HG02763 (cell line): ENCODE results near the gene PIN1.
"Not testable (repeated sequence)": the region's sequence is repeated elsewhere in the genome, so short reads cannot be mapped to it uniquely, and the experiment has no call there.

Experiments used
- ATAC-seq: cut with Tn5 transposase; IDR thresholded peaks from one replicate; pipeline ENCODE4 v1.9.1; 2021; ENCODE audit warnings: mild to moderate bottlenecking, moderate library complexity; ENCODE audit not compliant: unreplicated experiment

The PIN1 gene

DNA sequence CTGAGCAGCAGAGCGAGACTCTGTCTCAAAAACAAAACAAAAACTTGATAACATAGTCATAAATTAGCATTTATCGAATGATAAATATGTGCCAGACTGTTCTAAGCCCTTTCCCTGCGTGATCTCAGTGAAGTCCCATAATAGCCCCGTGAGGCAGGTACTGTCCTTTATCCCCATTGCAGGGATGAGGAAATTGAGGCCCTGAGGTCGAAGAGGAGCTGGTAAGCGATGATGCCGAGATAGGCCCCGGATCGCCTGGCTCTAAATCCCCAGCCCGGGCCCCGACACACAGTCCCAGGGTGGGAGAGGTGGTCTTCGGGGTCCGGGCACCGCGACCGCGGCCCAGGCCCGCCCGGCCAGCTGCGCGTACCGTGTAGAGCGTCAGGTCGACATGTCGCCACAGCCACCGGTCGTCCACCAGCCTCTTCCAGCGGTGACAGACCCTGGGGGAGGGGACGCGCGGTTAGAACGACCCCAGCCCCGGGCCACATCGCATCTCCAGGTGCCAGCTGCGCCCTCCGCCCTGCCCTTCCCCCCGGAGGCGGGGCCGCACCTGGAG, 16.9 kb upstream of the PIN1 start:
- no peak for ATAC-seq

DNA sequence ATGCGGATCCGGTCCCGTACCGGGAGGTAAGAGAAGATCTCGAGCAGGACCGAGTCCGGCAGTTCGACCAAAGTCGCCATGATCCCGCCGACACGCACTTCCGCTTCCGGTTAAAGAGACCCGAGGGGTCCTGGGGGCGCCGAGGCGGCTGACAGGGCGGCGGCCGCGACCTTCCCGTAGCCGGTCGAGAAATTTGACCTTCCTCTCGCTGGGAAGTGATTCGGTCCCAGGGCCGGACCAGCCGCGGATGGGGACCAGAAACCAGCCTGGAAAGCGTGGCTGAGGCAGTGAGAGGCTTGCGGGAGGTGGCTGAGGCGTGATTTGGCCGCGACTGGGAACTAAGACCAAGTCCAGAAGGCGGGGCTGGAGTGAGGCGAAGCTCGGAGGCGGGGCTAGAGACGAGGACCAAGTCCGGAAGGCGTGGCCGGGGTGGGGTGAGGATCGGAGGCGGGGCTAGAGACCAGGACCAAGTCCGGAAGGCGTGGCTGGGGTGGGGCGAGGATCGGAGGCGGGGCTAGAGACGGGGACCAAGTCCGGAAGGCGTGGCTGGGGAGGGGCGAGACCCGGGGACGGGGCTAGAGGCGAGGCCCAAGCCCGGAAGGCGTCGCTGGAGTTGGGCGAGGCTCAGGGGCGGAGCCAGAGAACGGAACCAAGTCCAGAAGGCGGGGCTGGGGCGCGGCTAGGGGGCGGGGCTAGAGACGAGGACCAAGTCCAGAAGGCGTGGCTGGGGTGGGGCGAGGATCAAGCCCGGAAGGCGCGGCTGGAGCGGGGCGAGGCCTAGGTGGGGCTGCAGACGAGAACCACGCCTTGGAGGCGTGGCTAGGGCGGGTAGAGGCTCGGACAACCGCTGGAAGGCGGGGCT, 16.2 kb upstream of the PIN1 start, which contains the start of gene FBXL12:
TSS of gene FBXL12 (minus strand) at position 346 of the 862 bp plus-strand sequence. CDS start at position 80, 266 bp downstream.
- peak; percentile 85 for ATAC-seq

DNA sequence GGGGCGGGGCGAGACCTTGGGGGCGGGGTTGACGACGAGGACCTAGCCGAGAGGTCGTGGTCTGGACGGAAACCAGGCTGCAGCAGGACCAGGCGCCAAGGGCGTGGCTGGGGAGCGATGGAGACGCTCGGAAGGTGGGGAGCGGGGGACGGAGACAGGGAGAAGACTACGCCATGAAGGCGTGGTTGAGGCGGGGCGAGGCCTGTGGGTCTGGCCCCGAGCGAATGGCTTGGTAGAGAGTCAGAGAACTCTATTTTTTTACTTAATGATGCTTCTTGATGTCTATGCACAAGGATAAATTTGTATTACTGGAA, 15.6 kb upstream of the PIN1 start:
- no peak for ATAC-seq

GRCh38 chr19:9820034-9820433, 15.1 kb upstream of the PIN1 start:
- not testable (repeated sequence) for ATAC-seq

GRCh38 chr19:9823816-9824215, 11.3 kb upstream of the PIN1 start:
- ATAC-seq, result no peak

DNA sequence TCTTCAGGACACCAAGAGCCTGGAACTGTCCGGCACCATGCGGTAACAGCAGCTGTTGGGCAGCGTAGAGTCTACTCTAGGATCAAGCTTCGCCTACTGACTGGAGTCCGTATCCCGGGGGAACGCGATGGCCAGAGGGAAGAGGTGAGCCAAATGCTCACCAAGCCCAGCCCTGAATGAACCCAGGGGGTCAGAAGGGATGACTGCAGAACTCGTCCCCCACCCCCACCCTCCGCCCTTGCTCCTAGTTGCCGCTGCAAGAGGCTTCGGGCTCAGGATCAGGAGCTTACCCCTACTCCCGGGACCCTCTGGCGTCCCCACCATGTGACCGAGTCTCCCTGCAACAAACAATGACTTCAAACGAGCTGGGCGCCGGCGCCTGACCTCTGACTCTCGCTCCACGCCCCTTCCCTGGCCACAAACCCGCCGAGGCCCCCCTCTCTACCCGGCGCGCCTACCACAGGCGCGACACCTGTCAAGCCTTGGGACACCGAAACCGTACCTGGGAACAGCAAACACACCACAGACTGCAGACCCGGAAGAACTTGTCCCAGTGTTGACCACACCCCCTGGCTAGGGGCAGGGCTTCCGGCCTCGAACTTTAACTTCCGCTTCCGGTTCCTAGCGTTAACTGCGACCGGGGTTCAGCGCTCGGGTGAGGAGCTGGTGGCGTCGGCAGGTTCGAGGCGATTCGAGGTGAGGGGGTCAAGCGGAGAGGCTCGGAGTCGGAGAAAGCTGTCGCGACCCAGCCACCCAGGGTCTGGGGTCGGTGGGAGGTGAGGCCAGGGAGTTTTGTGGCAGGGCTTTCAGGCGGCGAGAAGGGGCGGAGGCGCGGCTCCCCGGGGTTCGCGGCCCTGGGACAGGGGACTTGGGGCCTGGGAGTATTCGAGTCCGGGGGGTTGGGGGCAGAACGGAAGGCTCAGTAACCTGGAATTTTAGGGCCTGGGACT, 7.6 kb upstream of the PIN1 start, which contains the start of gene UBL5:
TSS of gene UBL5 (plus strand) at position 630 of the 950 bp plus-strand sequence. CDS start 420 bp downstream, outside the sequence.
- ATAC-seq, result peak; percentile 91

GRCh38 chr19:9828551-9829063, 6.5 kb upstream of the PIN1 start:
- no peak for ATAC-seq

DNA sequence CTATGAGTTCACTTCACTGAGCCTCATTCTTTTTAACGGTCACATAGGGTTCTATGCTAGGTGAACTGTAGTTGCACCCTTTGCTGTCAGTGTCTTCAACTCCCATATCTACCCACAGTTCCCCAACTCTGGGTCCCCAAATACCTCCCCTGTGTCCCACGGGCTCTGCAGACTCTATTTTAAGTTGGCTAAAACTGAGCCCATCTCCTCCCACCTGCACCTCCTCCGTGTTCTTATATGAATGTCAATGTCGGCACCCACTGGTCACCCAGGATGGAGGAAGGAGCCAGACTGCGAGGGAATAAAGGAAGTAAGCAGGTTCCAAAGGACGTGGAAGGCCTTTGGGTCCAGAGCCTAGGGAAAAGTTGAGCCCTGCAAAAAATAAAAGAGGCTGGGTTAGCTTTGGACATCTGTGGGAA, 802 bp upstream of the PIN1 start:
- ATAC-seq, result no peak

GRCh38 chr19:9835507-9835949, 410 bp downstream of the PIN1 start:
- no peak for ATAC-seq

- ATAC-seq, result no peak
Observed at GRCh38 chr19:9836021-9836420, 903 bp downstream of the PIN1 start.

GRCh38 chr19:9838324-9838723, 3.2 kb downstream of the PIN1 start:
- no peak for ATAC-seq

DNA sequence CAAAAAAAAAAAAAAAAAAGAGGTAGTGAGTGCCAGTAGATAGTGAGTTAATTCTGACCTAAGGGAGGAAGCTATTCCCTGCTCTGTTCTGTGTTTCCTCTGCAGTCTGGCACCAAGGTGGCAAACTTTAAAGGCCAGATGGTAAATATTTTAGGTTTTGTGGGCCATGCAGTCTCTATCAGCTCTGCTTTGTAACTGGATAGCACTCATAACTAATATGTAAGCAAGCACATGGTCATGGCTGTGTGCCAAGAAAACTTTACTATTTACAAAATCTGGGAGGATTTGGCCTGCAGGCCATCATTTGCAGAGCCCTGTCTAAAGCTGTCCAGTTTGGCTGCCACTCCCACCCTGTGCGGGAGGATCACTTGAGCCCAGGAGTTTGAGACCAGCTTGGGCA, 4.3 kb downstream of the PIN1 start:
- no peak for ATAC-seq

DNA sequence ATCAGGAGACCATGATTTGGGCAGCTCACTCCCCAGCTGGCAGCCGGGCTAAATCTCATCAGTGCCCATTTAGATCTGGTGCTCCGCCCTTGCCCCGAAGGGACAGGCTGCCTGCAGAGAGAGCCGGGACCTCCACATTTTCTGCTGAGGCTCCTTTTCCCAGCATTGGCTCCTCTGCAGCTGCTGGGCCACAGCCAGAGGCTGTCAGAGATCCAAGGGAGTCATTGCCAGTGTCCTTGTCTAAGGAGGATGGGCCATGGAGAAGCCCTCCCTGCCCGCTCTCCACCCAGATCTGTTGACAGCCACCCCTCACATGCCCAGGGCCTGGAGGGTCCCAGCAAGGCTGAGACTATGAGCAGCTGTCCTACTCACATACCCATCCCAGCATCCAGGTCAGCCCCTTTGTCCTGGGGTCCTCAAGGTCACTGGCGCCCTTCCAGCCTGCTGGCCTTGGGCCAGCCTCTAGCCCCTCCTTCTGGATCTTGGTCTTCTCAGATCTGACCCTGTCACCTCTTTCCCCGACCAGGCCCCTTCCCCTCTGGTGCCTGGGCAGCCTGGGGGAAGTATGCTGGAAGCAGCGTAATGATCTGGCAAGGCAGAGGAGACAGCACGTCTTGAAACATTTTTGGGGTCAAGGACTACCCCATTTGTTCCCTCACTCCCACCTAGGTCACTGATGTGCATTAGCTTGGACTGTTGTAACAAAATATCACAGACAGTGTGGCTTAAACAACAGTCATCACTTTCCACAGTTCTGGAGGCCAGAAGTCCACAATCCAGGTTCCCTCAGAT, 7.9 kb downstream of the PIN1 start:
- ATAC-seq, result no peak

DNA sequence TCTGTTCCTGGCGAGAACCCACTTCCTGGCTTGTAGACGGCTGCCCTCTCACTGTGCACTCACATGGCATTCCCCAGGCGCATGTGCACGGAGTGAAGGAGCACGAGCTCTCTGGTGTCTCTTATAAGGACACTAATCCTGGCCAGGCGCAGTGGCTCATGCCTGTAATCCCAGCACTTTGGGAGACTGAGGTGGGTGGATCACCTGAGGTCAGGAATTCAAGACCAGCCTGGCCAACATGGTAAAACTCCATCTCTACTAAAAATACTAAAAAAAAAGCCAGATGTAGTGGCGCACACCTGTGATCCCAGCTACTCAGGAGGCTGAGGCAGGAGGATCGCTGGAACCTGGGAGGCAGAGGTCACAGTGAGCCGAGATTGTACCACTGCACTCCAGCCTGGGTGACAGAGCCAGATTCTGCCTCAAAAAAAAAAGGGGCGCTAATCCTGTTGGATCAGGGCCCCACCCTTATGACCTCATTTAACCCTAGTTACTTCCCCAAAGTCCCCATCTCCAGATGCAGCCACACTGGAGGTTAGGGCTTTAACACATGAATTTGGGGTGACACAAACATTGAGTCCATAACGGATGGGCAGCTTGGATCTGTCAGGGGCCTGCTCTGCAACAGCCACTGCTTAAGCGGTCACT, 8.6 kb downstream of the PIN1 start:
- not testable (repeated sequence) for ATAC-seq

DNA sequence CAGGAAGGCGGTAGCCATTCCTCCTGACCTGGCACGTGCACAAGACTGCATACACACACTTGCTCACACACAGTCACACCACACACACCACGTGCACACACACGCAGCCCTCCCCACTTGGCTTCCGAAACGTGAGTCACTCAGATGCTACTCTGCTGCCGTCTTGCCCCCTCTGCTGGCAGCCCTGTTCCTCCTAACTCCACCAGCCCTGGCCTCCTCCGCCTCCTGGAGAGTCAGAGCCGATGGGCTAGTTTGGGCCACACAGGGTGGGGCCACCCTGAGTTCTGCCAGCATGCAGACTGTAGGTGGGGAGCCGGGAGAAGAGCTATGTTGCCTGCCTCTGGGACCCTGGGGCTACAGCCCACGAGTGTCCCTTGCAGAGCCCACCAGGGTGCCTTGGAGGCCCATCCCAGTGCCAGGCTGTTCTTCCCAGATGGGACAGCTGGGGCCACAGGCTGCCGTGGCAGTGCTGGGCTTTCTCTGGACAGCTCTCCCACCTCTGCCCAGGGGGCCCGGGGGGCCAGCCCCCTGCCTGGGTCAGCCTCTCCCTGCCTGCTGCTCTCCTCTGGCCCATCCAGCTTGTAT, 12.1 kb downstream of the PIN1 start:
- ATAC-seq, result no peak

GRCh38 chr19:9848060-9848459, 12.9 kb downstream of the PIN1 start:
- no peak for ATAC-seq

GRCh38 chr19:9848762-9849161, 13.6 kb downstream of the PIN1 start:
- no peak for ATAC-seq

DNA sequence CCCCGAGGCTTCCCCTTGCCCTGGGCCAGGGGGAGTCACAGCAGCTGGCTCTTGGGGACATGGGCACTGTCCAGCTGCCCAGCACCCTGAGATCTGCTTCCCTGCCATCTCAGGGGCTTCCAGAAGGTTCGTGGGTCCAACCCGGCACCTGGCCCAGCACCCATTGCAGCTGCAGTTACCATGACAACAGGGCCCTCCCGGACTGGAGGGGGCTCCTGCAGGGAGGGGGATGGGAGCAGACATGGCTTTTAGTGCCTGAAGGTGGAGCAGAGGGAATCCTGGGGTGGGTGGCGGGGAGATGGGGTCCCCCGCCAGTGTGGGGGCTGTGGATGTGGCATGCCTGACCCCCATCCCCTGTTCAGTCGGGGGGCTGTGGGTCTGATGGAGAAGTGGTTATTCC, 14.7 kb downstream of the PIN1 start:
- ATAC-seq, result no peak

DNA sequence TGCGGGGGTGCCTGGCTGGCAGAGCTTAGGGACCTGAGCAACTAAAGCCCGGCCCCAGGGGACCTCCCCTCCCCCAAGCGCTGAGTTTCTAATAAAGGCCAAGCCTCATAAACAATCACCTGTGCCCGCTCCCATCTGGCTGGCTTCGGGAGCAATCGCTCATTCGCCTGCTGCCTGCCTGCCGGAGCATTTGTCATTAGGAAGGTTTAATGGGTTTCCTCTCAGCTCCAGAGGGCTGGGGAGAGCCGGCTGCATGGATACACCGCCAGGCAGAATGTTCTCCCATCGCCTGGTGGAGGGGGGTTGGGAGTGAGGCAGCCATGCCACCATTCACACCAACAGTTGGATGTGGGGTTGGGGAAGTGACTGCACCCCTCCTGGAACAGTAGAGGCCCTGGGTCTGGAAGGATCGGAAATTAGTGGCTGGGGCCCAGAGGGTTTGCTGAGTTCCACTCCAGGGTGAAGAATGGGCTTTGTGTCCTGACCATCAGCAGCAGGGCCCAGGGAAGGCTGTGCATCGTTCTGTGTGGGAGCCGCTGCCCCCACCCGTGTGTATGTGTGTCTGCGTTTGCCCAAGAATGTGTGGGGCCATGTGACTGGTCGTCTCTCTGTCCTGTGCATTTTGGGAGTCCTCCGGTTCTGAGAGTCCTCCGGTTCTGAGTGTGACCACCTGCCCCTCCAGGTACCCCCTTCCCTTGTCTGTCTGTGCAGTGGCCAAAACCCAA, 15.3 kb downstream of the PIN1 start:
- ATAC-seq, result no peak
